HG02763 (cell line): ENCODE results near the gene ST7L.
"Not testable (repeated sequence)": the region's sequence is repeated elsewhere in the genome, so short reads cannot be mapped to it uniquely, and the experiment has no call there.

ENCODE experiments used
- ATAC-seq: cut with Tn5 transposase; IDR thresholded peaks from one replicate; pipeline ENCODE4 v1.9.1; 2021; ENCODE audit warnings: mild to moderate bottlenecking, moderate library complexity; ENCODE audit not compliant: unreplicated experiment

Gene ST7L

GRCh38 chr1:112618721-112619517 lies at the start of gene ST7L:
ST7L (minus strand) TSS chr1:112619141; CDS start chr1:112619113, 28 bp downstream.
- no peak for ATAC-seq

GRCh38 chr1:112666946-112667345 lies 48.0 kb upstream of the ST7L start:
- ATAC-seq, result no peak

- ATAC-seq, result no peak
These were observed 46.9 kb upstream of the ST7L start for GRCh38 chr1:112665857-112666256.

- ATAC-seq, result no peak
These were observed 32.3 kb upstream of the ST7L start for GRCh38 chr1:112651205-112651604.

GRCh38 chr1:112646225-112646624 lies 27.3 kb upstream of the ST7L start:
- ATAC-seq, result no peak

- no peak for ATAC-seq
These were observed 24.1 kb upstream of the ST7L start for GRCh38 chr1:112643080-112643479.

GRCh38 chr1:112640437-112640836 lies 21.5 kb upstream of the ST7L start:
- not testable (repeated sequence) for ATAC-seq

GRCh38 chr1:112638110-112638428 lies 19.1 kb upstream of the ST7L start:
- ATAC-seq, result no peak

GRCh38 chr1:112637254-112638109 lies 18.5 kb upstream of the ST7L start:
- ATAC-seq, result no peak

- ATAC-seq, result no peak
These were observed 17.8 kb upstream of the ST7L start for GRCh38 chr1:112636597-112637253.

GRCh38 chr1:112636056-112636455 lies 17.1 kb upstream of the ST7L start:
- no peak for ATAC-seq

GRCh38 chr1:112634367-112634766 lies 15.4 kb upstream of the ST7L start:
- ATAC-seq, result no peak

GRCh38 chr1:112633628-112634027 lies 14.7 kb upstream of the ST7L start:
- no peak for ATAC-seq

- no peak for ATAC-seq
These were observed 10.3 kb upstream of the ST7L start for GRCh38 chr1:112629256-112629655.

- no peak for ATAC-seq
These were observed 9.6 kb upstream of the ST7L start for GRCh38 chr1:112628516-112628915.

- ATAC-seq, result no peak
These were observed 7.9 kb upstream of the ST7L start for GRCh38 chr1:112626887-112627286.

GRCh38 chr1:112626193-112626592 lies 7.3 kb upstream of the ST7L start:
- no peak for ATAC-seq

- ATAC-seq, result no peak
These were observed 6.8 kb upstream of the ST7L start for GRCh38 chr1:112625696-112626095.

- ATAC-seq, result not testable (repeated sequence)
These were observed 5.6 kb upstream of the ST7L start for GRCh38 chr1:112624493-112624892.

GRCh38 chr1:112620377-112620695 lies 1.4 kb upstream of the ST7L start:
- no peak for ATAC-seq

GRCh38 chr1:112619518-112620376 lies 806 bp upstream of the ST7L start, which contains the start of gene CAPZA1:
CAPZA1 (plus strand) TSS chr1:112619832; CDS start chr1:112619845, 13 bp downstream.
- peak; percentile 90 for ATAC-seq
